Chondrocyte (in vitro differentiated cells): Measurements from ENCODE around the gene CCHCR1. TPM values are rescaled to one million over a fixed set of nuclear protein-coding genes. Genes with fewer than 3 reads are reported as not detected.
A peak's percentile ranks its signal among the peaks of the same experiment; 100 is the strongest.

Experiments used
- DNase-seq: peaks from one replicate; pipeline ENCODE4 v3.0.0; 2021; ENCODE audit warnings: mixed read lengths, low spot score
- H3K27ac Mint-ChIP-seq: one replicate; pipeline ENCODE4 v1.8.0; 2021; ENCODE audit warnings: mild to moderate bottlenecking, moderate library complexity, mixed read lengths; ENCODE audit not compliant: unreplicated experiment
- H3K27me3 Mint-ChIP-seq: 2 replicates; pipeline ENCODE4 v1.8.0; 2021; ENCODE audit warnings: low read depth, mixed read lengths
- H3K36me3 Mint-ChIP-seq: 2 replicates; pipeline ENCODE4 v1.8.0; 2021; ENCODE audit warnings: low read depth, mixed read lengths
- H3K4me1 Mint-ChIP-seq: 2 replicates; pipeline ENCODE4 v1.8.0; 2021; ENCODE audit warnings: low read depth, mild to moderate bottlenecking, mixed read lengths
- H3K4me3 Mint-ChIP-seq: one replicate; pipeline ENCODE4 v1.8.0; 2021; ENCODE audit warnings: mild to moderate bottlenecking, moderate library complexity, mixed read lengths; ENCODE audit not compliant: unreplicated experiment
- H3K9me3 Mint-ChIP-seq: 2 replicates; pipeline ENCODE4 v1.8.0; 2021; ENCODE audit warnings: low read depth, mixed read lengths
- total RNA-seq: library from RNA; stranded (reverse); gene quantifications from 3 replicates; pipeline ENCODE4 v1.2.1, GENCODE V29; 2021
- TF ChIP-seq, protein P1 (sequence below): fragments of 200-600 bp; sonication (generic); IDR thresholded peaks from 2 replicates; pipeline ENCODE4 v1.5.0; 2021; ENCODE audit warnings: antibody characterized with exemption, mild to moderate bottlenecking, moderate library complexity

The CCHCR1 gene
- total RNA-seq, 1 donor from 2014 or later, result 13.4 TPM

DNA sequence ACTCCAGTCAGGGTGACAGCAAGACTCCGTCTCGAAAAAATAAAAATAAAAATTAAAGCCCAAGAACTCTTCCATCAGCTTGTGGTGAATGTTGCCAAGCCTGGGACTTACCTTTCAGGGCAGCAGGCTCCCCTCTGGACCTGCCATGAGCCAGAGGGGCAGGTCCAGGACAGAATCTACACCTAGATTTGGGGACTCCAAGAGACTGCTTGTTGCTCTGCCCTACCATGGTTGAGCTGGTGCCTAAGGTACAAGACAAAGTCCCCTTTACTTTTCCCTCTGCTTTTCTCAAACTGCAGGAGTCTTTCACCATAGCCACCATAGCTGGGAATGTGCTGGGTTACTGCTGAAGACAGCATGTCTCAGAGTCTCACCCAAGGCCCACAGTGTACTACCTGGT lies 54.5 kb downstream of the CCHCR1 start:
- peaks cover 18% of the 10 kb centered on the region for H3K27me3 Mint-ChIP-seq
- H3K4me1 Mint-ChIP-seq, result no peaks in the 10 kb centered on the region
- no peak overlapping the region for H3K27ac Mint-ChIP-seq
- H3K36me3 Mint-ChIP-seq, result peaks cover 3% of the 10 kb centered on the region
- no peak for DNase-seq
- H3K4me3 Mint-ChIP-seq, result no peak overlapping the region
- TF ChIP-seq, protein P1, sequence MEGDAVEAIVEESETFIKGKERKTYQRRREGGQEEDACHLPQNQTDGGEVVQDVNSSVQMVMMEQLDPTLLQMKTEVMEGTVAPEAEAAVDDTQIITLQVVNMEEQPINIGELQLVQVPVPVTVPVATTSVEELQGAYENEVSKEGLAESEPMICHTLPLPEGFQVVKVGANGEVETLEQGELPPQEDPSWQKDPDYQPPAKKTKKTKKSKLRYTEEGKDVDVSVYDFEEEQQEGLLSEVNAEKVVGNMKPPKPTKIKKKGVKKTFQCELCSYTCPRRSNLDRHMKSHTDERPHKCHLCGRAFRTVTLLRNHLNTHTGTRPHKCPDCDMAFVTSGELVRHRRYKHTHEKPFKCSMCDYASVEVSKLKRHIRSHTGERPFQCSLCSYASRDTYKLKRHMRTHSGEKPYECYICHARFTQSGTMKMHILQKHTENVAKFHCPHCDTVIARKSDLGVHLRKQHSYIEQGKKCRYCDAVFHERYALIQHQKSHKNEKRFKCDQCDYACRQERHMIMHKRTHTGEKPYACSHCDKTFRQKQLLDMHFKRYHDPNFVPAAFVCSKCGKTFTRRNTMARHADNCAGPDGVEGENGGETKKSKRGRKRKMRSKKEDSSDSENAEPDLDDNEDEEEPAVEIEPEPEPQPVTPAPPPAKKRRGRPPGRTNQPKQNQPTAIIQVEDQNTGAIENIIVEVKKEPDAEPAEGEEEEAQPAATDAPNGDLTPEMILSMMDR, result no peak
- H3K9me3 Mint-ChIP-seq, result no peaks in the 10 kb centered on the region

DNA sequence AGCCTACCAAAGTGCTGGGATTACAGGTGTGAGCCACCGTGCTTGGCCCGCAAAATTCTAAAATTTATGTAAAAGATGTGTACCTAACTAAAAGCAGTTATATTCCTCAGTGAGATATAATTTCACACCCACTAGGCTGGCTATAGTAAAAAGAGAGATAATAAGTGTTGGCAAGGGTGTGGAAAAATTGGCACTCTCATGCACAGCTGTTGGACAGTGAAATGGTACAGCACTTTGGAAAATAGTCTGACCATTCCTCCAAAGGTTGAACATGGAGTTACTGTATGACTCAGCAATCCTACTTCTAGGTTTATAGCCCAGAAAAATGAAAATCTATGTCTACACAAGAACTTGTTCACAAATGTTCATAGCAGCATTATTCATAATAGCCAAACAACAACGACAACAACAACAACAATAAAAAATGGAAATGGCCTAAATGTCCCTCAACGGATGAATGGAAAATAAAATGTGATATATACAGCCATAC lies 59.1 kb downstream of the CCHCR1 start:
- Mint-ChIP-seq H3K27ac (no peak overlapping the region), H3K27me3 (peaks cover 12% of the 10 kb centered on the region), H3K4me3 (no peak overlapping the region), H3K9me3 (no peaks in the 10 kb centered on the region), H3K4me1 (peaks cover 2% of the 10 kb centered on the region), H3K36me3 (peaks cover 3% of the 10 kb centered on the region)
- no peak for DNase-seq
- TF ChIP-seq, protein P1, result no peak

DNA sequence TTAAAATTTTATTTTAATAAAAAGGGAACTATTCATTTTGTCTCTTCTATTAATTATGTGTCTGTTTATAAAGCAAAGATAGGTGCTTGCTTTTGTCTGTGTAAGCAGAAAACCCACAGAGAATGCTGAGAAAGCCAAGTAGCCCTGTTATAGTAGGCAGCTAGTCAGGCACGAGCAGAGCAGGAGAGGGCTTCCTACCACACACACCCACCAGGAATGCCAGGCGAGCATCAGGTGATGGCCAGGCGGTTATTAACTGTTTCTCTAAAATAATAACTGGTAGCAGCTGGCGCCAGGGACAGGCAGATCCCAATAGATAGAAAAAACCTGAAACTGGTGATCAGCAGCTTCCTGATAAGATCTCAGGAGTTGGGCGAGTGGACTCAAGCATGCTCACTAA lies 60.9 kb downstream of the CCHCR1 start:
- no peak overlapping the region for H3K4me3 Mint-ChIP-seq
- H3K9me3 Mint-ChIP-seq, result no peaks in the 10 kb centered on the region
- H3K36me3 Mint-ChIP-seq, result peaks cover 3% of the 10 kb centered on the region
- H3K4me1 Mint-ChIP-seq, result peaks cover 2% of the 10 kb centered on the region
- peak; percentile 29 for DNase-seq
- TF ChIP-seq, protein P1, result no peak
- peaks cover 9% of the 10 kb centered on the region for H3K27me3 Mint-ChIP-seq
- no peak overlapping the region for H3K27ac Mint-ChIP-seq

DNA sequence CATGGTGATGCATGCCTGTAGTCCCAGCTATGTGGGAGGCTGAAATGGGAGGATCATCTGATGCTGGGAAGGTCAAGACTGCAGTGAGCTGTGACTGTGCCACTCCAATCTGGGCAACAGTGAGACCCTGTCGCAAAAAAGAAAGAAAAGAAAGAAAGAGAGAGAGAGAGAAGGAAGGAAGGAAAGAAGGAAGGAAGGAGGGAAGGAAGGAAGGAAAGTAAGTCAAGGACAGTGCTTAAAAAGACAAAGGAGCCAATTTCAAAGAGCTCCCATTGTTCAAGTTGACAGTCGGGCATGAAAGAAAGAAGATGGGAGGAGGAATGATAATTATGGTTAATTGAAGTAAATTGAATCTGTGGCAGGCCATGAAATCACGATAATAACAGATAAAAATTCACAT lies 61.4 kb downstream of the CCHCR1 start:
- H3K4me3 Mint-ChIP-seq, result no peak overlapping the region
- no peaks in the 10 kb centered on the region for H3K9me3 Mint-ChIP-seq
- H3K36me3 Mint-ChIP-seq, result peaks cover 3% of the 10 kb centered on the region
- TF ChIP-seq, protein P1, result no peak
- peaks cover 9% of the 10 kb centered on the region for H3K27me3 Mint-ChIP-seq
- H3K27ac Mint-ChIP-seq, result no peak overlapping the region
- peaks cover 2% of the 10 kb centered on the region for H3K4me1 Mint-ChIP-seq
- DNase-seq, result no peak

DNA sequence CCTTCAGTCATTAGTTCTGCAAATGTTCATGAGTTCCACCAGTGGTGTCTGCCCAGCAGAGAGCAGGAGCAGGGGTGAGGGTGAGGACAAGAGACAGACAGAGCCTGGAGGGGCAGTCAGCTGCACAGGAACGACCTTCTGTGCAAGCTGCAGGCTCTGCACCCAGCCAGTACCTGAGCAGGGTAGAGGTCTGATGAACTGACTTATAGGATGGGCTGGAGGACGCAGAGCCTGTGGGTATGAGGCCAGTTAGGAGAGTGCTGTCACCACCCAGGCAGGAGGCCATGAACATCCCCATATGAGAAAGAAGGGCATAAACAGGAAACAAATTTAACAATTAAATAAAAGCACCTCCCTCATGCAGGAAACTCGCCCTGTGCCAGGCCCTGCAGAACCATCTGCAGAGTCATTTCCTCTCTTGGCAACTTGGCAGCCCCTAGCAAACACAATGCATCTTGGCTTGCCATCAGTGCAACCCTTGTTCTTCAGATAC lies 63.2 kb downstream of the CCHCR1 start:
- DNase-seq, result peak; percentile 13
- TF ChIP-seq, protein P1, result no peak

More for the DNA sequence above, 63.2 kb downstream of the CCHCR1 start:
- Mint-ChIP-seq H3K9me3 (no peaks in the 10 kb centered on the region), H3K27ac (no peak overlapping the region), H3K4me3 (no peak overlapping the region), H3K4me1 (peaks cover 2% of the 10 kb centered on the region), H3K36me3 (no peaks in the 10 kb centered on the region), H3K27me3 (peaks cover 5% of the 10 kb centered on the region)
